ENCODE data around the gene CDH4.

DNA sequence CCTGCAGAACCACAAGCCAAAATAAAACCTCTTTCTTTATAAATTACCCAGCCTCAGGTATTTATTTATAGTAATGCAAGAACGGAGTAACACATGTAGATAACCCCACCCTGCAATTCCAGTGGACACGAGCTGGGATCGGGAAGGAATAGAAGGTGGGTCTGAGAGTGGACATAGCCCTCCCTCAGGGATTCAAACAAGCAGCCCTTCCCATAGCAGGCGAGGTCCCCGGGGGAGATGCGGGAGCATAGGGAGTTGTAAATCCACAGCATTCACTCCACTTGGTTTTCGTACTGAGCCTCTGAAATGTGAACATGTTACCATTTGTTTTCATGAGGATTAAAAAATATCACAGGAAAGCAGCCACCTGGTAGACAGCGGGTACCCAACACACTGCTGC is 312.6 kb downstream of the CDH4 start:
- no peak for TF ChIP-seq GRHL2 (CRISPR knock-in tag; IDR thresholded peaks at IDR 0.05; ENCODE audit: insufficient replicate concordance, severe bottlenecking)
- TF ChIP-seq ZNF232 (CRISPR knock-in tag; IDR thresholded peaks at IDR 0.05): no peak
- TF ChIP-seq, protein P1, sequence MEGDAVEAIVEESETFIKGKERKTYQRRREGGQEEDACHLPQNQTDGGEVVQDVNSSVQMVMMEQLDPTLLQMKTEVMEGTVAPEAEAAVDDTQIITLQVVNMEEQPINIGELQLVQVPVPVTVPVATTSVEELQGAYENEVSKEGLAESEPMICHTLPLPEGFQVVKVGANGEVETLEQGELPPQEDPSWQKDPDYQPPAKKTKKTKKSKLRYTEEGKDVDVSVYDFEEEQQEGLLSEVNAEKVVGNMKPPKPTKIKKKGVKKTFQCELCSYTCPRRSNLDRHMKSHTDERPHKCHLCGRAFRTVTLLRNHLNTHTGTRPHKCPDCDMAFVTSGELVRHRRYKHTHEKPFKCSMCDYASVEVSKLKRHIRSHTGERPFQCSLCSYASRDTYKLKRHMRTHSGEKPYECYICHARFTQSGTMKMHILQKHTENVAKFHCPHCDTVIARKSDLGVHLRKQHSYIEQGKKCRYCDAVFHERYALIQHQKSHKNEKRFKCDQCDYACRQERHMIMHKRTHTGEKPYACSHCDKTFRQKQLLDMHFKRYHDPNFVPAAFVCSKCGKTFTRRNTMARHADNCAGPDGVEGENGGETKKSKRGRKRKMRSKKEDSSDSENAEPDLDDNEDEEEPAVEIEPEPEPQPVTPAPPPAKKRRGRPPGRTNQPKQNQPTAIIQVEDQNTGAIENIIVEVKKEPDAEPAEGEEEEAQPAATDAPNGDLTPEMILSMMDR (IDR thresholded peaks at IDR 0.05): no peak
- no peak for TF ChIP-seq JUN (CRISPR knock-in tag; IDR thresholded peaks at IDR 0.05)
- TF ChIP-seq, protein P2, sequence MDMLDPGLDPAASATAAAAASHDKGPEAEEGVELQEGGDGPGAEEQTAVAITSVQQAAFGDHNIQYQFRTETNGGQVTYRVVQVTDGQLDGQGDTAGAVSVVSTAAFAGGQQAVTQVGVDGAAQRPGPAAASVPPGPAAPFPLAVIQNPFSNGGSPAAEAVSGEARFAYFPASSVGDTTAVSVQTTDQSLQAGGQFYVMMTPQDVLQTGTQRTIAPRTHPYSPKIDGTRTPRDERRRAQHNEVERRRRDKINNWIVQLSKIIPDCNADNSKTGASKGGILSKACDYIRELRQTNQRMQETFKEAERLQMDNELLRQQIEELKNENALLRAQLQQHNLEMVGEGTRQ (CRISPR knock-in tag; IDR thresholded peaks at IDR 0.05): no peak
- TF ChIP-seq ATF1 (CRISPR knock-in tag; IDR thresholded peaks at IDR 0.05): no peak
